Lower lobe of right lung (tissue), 2 donors: Measurements from ENCODE around the gene ARID1A. TPM values are rescaled to one million over a fixed set of nuclear protein-coding genes. Genes with fewer than 3 reads are reported as not detected.

Experiments used
- ATAC-seq, 2 donors: fragments of 200-7000 bp; cut with Tn5 transposase; one replicate each; pipeline ENCODE4 v1.9.1; 2020 to 2022; ENCODE audit warnings: mild to moderate bottlenecking in 2 of 2, moderate library complexity in 2 of 2
- DNase-seq: peaks from one replicate; pipeline ENCODE4 v3.0.0-alpha.2; 2020
- H3K27ac ChIP-seq: fragments of 200-600 bp; one replicate; pipeline ENCODE4 v1.8.0; 2022
- H3K27me3 ChIP-seq: fragments of 200-600 bp; one replicate; pipeline ENCODE4 v1.8.0; 2022; ENCODE audit warnings: low read depth
- H3K36me3 ChIP-seq: fragments of 200-600 bp; one replicate; pipeline ENCODE4 v1.8.0; 2022; ENCODE audit warnings: mild to moderate bottlenecking
- H3K4me1 ChIP-seq: fragments of 200-600 bp; one replicate; pipeline ENCODE4 v1.8.0; 2022
- H3K4me3 ChIP-seq: fragments of 200-600 bp; one replicate; pipeline ENCODE4 v1.8.0; 2022; ENCODE audit warnings: mild to moderate bottlenecking
- H3K9me3 ChIP-seq: fragments of 200-600 bp; one replicate; pipeline ENCODE4 v1.8.0; 2022
- CTCF ChIP-seq: fragments of 200-600 bp; IDR thresholded peaks from one replicate; pipeline ENCODE4 v1.8.0; 2022; ENCODE audit warnings: antibody characterized with exemption, mild to moderate bottlenecking
- intact Hi-C: fragments of 100-400 bp; cut with DNase I; formaldehyde crosslinking; loops from one replicate; pipeline ENCODE4 v1.11.0; 2022
- total RNA-seq: library from RNA; stranded (reverse); fragmentation: NEBNext Ultra II Directional; extraction: Animal tissue kit (Norgen Biotek cat#: 25700); gene quantifications from one replicate; pipeline ENCODE4 v1.2.1, GENCODE V29; 2021
- donor health status: DM: no; HTN: yes; CAD: no; lungs with severe emphysema.

Gene ARID1A
- total RNA-seq, 1 donor from 2014 or later: 72.4 TPM

DNA sequence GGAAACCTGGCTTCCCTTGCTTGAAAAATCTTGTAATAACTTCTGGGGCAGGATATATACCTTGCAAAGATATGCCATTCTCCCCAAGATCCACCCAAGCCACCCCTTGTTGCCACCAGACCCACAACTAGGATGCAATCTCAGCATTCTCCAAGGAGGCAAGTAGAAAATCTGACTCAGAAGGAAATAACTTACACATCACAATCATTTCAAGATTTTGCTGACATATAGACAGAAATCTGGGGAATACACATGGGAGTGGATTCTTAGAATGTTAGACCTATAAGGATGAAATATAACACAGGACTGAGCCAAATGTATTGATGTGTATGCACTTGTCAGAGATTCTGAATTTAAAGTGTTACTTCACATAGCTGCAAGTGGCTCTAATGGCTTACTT lies 115.9 kb downstream of the ARID1A start:
- TF ChIP-seq CTCF: no peak
- no peak for ATAC-seq
- no peaks in the 10 kb centered on the region for H3K27me3 ChIP-seq
- no peak for DNase-seq
- H3K27ac ChIP-seq: no peak overlapping the region
- no peaks in the 10 kb centered on the region for H3K4me1 ChIP-seq
- H3K4me3 ChIP-seq: no peak overlapping the region
- intact Hi-C loops: no loop called here
- no peaks in the 10 kb centered on the region for H3K36me3 ChIP-seq
- H3K9me3 ChIP-seq: no peaks in the 10 kb centered on the region

GRCh38 chr1:26814377-26814776 lies 118.6 kb downstream of the ARID1A start:
- TF ChIP-seq CTCF: no peak
- H3K27me3 ChIP-seq: no peaks in the 10 kb centered on the region
- no peak for ATAC-seq
- no peak overlapping the region for H3K27ac ChIP-seq
- H3K4me3 ChIP-seq: no peak overlapping the region
- no peak for DNase-seq
- H3K4me1 ChIP-seq: no peaks in the 10 kb centered on the region
- intact Hi-C loops: no loop called here
- no peaks in the 10 kb centered on the region for H3K9me3 ChIP-seq
- no peaks in the 10 kb centered on the region for H3K36me3 ChIP-seq

- Histone ChIP-seq H3K9me3 (no peaks in the 10 kb centered on the region), H3K4me3 (no peak overlapping the region), H3K27ac (no peak overlapping the region), H3K27me3 (no peaks in the 10 kb centered on the region), H3K4me1 (no peaks in the 10 kb centered on the region), H3K36me3 (no peaks in the 10 kb centered on the region)
- ATAC-seq (no peak), DNase-seq (no peak)
- no peak for TF ChIP-seq CTCF
- intact Hi-C loops: no loop called here
Observed at GRCh38 chr1:26814893-26815292, 119.1 kb downstream of the ARID1A start.

- DNase-seq: no peak
- ATAC-seq: peak; percentile 83 to 90
- H3K9me3 ChIP-seq: no peaks in the 10 kb centered on the region
- H3K4me3 ChIP-seq: no peak overlapping the region
- no peaks in the 10 kb centered on the region for H3K27me3 ChIP-seq
- intact Hi-C loops: no loop called here
- H3K36me3 ChIP-seq: no peaks in the 10 kb centered on the region
- peaks cover 8% of the 10 kb centered on the region for H3K4me1 ChIP-seq
- peak; percentile 28 for TF ChIP-seq CTCF
- H3K27ac ChIP-seq: no peak overlapping the region
Observed at GRCh38 chr1:26820784-26821269, 125.0 kb downstream of the ARID1A start.

- Histone ChIP-seq H3K27ac (no peak overlapping the region), H3K27me3 (no peaks in the 10 kb centered on the region), H3K36me3 (no peaks in the 10 kb centered on the region), H3K4me3 (no peak overlapping the region), H3K4me1 (peaks cover 19% of the 10 kb centered on the region), H3K9me3 (no peaks in the 10 kb centered on the region)
- intact Hi-C loops: no loop called here
- no peak for ATAC-seq
- no peak for TF ChIP-seq CTCF
- DNase-seq: no peak
Observed at GRCh38 chr1:26822737-26823395, 127.1 kb downstream of the ARID1A start.
